ENCODE results near the gene CLMN.

The CLMN gene, protein sequence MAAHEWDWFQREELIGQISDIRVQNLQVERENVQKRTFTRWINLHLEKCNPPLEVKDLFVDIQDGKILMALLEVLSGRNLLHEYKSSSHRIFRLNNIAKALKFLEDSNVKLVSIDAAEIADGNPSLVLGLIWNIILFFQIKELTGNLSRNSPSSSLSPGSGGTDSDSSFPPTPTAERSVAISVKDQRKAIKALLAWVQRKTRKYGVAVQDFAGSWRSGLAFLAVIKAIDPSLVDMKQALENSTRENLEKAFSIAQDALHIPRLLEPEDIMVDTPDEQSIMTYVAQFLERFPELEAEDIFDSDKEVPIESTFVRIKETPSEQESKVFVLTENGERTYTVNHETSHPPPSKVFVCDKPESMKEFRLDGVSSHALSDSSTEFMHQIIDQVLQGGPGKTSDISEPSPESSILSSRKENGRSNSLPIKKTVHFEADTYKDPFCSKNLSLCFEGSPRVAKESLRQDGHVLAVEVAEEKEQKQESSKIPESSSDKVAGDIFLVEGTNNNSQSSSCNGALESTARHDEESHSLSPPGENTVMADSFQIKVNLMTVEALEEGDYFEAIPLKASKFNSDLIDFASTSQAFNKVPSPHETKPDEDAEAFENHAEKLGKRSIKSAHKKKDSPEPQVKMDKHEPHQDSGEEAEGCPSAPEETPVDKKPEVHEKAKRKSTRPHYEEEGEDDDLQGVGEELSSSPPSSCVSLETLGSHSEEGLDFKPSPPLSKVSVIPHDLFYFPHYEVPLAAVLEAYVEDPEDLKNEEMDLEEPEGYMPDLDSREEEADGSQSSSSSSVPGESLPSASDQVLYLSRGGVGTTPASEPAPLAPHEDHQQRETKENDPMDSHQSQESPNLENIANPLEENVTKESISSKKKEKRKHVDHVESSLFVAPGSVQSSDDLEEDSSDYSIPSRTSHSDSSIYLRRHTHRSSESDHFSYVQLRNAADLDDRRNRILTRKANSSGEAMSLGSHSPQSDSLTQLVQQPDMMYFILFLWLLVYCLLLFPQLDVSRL

DNA sequence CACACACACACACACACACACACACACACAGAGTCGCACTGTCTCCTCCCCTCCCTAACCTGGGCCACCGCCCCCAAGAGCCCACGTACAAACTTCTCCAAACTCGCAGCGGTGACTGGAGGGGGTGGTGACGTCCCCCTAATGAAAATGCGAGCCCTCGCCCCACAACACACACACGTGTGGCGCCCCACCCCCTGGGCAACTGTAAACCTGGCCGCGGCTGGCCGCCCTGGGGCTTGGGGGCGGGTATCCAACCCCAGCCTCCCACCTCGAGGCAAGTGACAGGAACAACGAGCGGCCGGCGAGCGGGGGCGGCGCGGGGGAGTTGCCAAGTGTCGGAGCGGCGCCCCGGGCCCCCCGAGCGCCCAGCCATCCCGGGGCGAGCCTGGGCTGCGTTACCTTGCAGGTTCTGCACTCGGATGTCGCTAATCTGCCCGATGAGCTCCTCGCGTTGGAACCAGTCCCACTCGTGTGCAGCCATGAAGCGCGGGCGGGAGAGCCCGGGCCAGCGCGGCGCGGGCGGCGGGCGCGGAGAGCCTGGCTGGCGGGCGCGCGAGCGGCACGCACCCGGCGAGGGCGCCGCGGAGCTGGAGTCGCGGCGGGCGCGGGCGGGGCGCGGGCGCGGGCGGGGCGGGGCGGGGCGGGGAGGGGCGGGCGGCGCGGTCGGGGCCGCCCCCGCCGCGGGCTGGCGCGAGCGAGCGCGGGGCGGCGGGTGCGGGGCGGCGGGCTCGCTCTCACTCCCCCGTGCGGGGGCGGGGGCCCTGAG is at the start of gene CLMN:
Gene CLMN (minus strand): TSS at position 597 of the 766 bp plus-strand sequence. CDS start 116 bp downstream, at position 481.
- no peak for DNase-seq (ENCODE audit: low read depth)

DNA sequence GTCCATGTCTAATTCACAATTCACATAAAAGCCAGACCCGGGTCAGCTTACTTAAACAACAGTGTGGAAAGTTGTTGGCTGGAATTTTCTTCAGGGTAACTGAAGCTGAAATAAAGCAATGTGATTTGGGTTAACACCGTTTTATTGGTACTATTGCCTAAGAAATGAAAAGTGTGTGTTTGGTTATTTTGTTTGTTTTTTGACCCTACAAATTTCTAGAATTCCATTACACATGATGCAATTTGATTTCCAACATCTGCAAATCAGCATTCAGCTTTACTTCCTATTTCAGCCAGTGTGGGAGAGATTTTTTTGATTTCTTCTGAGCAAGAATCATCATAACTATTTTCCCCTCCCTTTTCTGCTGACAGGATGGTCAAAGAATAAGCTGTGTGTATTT is 45.7 kb upstream of the CLMN start:
- no peak for DNase-seq (ENCODE audit: low read depth)

DNA sequence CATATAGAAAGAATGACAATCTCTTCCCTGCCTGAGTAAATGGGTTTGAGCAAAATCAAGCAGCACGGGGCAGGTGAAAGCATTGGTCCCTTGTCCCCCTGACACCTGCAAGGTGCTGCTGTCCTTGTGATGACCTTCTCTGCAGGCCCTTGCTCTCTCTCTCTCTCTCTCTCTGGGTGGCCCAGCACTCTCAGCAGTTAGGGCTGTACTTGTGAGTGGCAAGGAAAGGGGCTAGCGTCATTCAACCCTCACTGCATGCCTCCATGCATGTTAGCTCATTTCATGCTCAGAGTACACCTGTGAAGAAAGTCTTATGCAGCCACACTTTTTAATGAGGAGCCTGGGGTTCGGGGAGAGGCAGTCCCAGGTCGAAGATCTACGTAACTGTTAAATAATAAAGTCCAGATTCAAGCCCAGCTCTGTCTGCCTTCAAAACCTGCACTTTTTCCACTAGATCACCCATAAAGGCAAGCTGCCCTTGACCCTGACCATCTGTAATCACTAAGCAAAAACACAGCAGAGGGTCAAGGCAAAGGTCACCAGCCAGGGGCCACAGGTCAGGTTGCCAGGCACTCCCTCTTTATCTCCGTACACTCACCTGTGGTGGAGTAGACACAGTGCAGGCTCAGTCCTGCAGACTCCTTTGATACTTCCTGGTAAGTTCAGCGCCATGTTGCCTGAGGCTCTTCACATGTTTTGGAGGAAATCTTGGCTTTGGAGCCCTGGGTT is 44.9 kb upstream of the CLMN start:
- DNase-seq (ENCODE audit: low read depth): no peak

DNA sequence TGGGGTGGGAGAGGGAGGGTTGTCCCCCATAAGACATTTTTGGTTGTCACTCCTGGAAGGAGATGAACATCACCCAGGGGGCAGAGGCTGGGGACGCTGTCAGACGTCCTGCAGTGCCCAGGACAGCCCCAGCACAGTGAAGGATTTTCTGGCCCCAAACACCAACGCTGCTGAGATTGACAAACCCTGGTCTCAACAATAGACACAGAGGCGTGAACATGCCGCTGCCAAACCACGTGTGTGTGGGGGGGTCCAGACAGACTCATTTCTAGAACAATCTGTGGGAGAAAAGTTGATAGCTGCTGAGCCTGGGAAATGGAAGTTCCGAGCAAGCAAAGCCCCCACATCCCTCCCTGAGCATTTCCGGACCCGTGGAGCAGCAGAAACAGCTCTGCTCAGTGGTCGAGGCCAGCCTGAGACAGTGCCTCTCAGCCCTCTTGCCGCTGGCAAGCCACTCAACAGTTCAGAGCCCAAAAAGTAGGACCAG is 43.8 kb upstream of the CLMN start:
- DNase-seq (ENCODE audit: low read depth): no peak

DNA sequence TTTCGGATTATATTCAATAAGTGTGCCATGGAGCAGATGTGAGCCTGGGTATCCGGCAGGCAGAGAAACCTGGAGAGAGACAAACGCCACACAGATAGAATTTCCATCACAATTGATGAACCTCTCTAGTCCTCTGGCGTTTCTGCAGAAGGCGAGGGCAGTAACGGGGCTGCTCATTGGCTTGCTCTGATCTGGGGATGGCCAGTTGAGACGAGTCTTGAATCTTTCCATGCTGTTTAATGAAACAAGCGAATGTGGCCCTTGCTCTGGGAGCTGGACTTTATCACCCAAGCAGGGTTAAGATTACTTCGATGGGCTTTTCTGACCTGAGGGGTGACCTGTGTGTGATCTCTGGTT is 42.4 kb upstream of the CLMN start:
- DNase-seq (ENCODE audit: low read depth): no peak

DNA sequence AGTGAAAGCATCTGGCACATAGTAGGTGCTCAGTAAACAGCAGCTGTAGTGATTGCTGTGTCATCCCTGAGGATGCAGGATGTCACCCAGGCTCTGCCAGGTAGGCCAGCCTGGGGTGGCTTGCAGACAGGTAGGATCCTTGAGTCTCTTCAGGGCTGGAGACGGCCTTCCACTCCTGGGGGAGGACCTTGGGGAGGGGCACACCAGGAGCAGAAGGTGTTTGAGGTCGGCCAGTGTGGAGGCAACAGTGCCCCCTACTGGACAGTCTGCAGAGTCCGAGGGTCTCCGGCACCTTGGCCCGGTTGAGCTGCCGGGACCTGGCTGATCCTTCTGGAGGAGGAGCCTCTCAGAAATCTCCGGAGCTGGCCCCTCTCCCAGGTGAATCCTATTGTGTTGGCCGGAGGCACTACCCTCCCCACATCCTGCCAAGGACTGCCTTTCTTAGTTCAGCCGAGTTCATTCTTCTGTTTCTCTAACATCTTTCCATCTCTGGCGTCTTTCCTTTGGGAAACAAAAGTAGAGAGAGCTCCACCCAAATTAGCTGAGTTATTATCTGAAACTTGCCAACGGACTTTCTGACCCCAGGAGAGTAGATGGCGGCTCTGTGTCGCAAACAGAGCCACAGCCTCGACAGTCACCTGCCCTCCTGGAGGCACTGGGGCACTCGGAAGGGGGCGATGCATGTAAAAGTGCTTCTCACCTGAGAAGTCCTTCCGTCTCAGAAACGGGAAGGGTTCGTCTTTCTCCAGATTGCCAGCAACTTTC is 41.8 kb upstream of the CLMN start:
- peak; percentile 15 for DNase-seq (ENCODE audit: low read depth)

DNA sequence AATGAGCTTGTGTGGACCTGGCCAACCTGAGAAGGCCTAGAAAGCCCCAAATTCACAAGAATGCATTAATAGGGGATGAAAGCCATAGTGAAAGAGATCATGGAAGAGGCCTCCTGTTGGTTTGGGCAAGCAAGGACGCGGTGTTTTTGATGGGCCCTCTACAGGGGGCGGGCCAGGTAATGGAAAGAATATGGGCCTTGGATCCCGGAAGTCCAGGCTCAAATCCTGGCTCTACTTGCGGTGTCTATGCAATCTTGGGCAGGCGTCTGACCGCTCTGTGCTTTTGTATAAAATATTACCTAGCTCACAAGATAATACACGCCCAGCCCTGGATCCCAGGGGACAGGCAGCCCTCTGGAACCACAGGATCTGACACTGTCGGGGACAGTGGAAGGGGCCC is 41.1 kb upstream of the CLMN start:
- DNase-seq (ENCODE audit: low read depth): no peak

DNA sequence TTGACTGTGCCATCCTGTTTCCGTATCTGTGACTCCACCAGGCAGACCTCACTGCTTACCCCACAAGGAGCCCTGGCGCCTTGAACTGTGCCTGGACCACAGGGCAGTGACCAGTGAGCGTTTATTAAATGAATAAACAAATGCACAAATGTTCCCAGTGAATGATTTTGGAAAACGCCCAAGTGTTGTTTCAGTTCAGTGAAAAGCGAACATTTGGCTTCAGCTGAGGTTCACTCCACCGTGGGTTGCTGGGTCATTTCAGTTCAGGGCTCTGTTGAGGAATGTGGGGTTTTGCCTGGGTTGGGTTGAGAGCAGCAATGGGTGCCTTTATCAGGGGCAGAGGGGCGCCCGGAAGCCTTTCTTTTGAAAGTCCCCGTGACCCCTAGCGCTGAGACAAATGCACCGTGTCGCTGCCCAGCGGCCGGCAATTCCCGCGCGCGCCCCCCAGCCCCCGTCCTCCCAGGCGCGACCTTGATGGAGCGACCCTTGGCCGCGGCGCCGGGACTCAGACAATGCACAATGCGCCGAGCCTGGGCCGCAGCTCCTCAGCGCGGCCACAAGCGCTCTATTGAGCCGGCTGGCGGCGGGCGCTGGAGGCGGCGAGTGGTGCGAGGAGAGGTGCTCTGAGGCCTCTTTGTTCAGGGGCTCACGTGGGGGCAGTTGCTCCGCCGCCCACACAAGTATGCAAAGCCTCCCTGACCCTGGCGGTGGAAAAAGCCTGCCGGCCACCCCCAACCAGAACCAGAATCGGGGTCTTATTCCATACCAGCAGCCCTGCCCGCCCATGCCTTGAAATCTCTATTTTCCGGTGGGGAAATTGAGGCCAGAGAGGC is 40.5 kb upstream of the CLMN start:
- no peak for DNase-seq (ENCODE audit: low read depth)

DNA sequence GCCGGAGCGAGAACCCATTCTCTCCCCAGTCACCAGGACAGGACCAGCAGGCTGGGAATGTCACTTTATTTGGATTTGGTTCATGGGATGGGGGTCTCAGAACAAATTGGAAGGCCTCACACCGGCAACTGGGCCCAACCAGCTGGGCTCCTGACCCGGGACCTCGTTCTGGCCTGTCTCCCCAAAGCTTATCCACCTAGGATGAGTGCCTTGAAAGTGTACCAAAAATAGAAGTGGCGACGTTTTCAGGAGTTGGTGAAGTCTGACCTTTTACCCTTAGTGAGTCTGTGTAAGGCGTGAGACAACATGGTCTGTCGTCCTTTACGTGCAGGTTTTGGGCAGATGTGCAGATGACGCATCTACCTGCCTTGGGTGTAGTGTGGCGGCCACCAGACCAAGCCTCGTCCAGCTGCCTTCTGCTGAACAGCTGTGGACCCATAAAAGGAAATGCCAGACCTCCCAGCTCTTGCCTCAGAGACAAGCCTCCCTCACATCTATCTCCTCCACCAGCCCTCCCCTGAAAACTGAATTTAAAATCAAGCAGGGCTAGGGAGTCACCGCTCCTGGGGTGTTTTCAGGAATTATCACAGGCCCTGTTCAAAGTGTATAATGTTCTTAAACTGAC is 36.6 kb upstream of the CLMN start:
- DNase-seq (ENCODE audit: low read depth): no peak

DNA sequence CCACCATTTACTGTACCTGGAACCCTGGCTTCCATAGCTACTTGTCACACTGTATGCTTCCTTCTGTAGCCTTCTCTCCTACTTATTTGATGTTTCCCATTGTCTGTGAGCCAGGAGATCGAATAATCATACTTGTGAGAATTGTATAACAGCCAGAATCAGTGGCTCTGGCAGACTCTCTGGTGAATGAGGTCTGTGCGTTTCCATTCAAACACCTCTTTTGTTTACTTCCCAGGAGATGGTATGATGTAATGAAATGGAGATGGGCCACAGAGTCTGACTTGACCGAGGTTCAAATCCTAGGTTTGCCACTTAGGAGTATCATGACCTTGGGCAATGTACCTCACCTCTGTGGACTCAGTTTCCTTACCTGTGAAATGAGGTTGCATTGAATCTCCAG is 35.7 kb upstream of the CLMN start:
- DNase-seq (ENCODE audit: low read depth): no peak

DNA sequence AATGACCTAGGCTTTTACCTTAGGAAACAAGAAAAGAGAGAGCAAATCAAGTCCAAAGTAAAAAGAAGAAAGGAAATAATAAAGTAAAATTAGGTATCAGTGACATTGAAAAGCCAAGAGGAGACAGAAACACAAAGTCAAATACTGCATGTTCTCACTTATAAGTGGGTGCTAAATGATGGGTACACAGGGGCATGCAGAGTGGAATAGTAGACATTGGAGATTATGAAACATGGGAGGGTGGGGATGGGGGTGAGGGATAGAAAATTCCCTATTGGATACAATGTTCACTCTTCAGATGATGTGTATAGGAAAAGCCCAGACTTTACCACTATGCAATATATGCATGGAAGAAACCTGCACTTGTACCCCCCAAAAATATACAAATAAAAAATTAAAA is 35.1 kb upstream of the CLMN start:
- DNase-seq (ENCODE audit: low read depth): no peak

DNA sequence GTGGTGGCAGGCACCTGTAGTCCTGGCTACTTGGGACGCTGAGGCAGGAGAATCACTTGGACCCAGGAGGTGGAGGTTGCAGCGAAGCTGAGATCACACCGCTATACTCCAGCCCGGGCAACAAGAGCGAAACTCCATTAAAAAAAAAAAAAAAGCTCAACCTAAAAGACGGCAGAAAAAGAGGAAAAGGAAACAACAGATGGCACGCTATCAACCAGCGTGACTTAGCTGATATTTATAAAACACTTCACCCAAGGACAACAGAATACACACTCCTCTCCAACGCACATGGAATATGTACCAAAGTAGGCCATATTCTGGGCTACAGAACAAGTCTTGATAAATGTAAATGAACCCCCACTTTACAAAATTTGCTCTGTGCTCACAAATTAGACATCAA is 34.0 kb upstream of the CLMN start:
- DNase-seq (ENCODE audit: low read depth): no peak

DNA sequence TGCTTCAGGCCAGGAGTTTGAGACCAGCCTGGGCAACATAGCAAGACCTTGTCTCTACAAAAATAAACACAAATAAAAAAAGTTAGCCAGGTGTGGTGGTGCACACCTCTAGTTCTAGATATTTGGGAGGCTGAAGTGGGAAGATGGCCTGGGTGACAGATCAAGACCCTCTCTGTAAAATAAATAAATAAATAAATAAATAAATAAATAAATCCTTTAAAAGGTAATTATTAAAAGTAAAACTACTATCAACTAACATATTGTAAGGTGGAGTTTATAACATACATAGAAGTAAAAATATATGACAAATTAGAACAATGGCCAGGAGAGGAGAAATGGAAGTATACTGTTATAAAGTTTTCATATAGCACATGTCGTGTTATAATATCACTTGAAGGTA is 33.3 kb upstream of the CLMN start:
- no peak for DNase-seq (ENCODE audit: low read depth)

DNA sequence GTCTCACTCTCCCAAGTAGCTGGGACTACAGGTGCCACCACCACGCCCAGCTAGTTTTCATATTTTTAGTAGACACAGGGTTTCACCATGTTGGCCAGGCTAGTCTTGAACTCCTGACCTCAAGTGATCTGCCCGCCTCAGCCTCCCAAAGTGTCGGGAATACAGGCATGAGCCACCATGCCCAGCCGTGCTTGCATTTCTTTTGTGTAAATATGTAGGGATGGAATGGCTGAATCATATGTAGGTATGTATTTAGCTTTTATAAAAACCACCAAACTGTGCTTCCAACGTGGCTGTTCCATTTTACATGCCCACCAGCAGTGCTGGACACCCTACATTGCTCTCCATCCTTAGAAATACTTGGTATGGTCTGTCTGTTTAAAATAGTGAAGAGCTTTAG is 32.8 kb upstream of the CLMN start:
- no peak for DNase-seq (ENCODE audit: low read depth)

DNA sequence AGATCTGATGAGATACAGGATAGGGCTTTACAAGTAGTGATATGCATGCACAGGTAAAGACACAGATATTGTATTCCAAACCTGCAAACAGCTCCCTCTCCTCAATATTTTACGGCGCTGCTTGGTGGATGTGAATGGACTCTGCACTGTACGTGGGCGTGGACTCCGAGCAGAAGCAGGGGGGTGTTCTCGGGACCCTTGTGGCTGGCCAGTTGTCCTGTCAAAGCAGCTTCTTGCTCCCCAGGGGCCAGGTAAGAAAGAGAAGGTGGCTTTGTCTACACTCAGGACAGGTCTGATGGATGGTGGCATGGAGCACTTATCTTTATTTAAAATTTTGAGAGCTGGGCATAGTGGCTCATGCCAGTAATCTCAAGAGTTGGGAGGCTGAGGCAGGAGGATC is 29.5 kb upstream of the CLMN start:
- no peak for DNase-seq (ENCODE audit: low read depth)

DNA sequence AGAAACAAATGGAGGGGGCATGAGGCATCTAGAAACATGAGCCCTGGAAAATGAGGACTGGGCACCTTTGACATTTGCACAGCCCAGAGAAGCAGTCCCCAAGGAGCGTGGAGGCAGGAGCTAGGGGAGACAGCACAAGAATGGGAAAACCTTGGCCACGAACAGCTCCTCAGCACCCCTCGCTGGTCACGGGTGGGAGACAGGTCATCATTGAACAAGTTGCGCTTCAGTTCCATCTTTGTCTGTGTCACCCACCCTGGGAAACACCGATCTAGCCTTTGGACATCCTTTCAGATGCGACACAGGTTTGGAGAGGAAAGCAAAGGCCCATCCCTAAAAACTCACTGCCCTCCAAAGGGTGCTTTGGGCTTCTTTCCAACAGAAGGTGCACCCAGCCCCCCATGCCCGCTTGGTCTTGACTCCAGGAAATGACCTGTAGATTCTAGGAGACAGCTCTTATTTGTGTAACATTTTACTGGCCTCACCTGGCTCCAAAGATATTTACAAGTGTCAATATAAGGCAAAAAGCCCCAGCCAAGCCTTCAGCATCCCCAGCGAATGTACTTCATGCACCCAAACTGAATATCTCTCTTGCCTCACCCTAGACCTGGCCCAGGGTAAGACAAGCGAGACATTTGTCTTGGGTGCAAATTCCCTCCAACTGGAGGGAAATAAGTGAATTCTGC is 28.8 kb upstream of the CLMN start:
- no peak for DNase-seq (ENCODE audit: low read depth)

DNA sequence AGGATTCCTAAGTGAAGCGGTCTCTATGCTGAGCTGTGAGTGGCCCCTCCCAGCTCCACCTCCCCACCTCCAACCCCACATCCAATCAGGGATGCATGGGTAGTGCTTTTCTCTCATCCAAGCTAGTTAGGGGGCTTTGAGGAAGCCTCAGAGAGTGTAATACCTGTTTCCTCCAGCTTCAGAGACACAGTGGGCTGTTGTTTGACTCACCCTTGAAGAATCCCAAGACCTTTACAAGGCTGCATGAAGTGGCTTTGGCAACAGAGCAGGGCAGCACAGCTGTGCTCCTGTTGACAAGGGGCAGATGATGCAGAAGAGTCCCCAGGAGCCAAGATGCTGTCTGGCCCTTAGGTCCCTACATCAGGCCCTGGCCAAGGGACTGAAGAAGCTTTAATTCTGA is 27.1 kb upstream of the CLMN start:
- DNase-seq (ENCODE audit: low read depth): no peak

DNA sequence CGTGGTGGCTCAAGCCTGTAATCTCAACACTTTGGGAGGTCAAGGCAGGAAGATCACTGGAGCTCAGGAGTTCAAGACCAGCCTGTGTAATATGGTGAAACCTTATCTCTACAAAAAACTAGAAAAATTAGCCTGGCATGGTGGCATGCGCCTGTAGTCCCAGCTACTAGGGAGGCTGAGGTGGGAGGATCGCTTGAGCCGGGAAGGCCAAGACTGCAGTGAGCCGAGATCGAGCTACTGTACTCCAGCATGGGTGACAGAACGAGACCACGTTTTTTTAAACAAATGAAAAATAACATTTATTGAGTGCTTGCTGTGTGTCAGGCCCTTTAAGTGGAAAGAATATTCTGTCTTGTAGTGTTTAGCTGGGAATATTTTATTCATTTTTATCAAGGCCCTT is 26.6 kb upstream of the CLMN start:
- no peak for DNase-seq (ENCODE audit: low read depth)

DNA sequence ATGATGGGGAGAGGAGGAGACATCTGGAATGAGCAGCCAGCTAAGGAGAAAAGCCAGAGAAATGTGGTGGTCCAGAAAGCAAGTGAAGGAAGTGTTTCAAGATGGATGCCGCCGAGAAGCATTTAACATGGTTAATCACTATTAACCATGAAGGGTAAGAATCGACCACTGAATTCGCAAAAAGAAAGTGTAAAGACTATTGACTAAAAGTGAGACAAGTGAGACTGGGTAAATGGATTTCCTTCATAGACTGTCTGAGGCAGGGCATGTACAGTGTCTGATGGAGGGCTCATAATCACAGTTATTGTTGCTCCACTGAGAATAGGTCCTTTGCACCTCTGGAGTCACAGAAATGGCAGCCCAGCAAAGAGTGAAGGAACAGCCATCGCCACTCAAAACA is 25.3 kb upstream of the CLMN start:
- DNase-seq (ENCODE audit: low read depth): no peak
